Astrocyte (in vitro differentiated cells and primary cell): ENCODE results near the gene NME9. TPM values are rescaled to one million over a fixed set of nuclear protein-coding genes. Genes with fewer than 3 reads are reported as not detected.

Experiments used
- DNase-seq: peaks from one replicate; pipeline ENCODE4 v3.0.0-alpha.2; 2010; ENCODE audit warnings: low read depth
- FAIRE-seq: peaks from 2 replicates; lab custom pipeline; 2011; peaks lifted over from hg19 to GRCh38; lab: Jason Lieb, UNC
- H2AFZ ChIP-seq: 2 replicates; pipeline ENCODE4 v1.6.0; 2012; ENCODE audit warnings: low read depth, low read length, inconsistent platforms
- H3K27ac ChIP-seq: 2 replicates; pipeline ENCODE4 v1.5.1; 2011; ENCODE audit warnings: low read depth, low read length, inconsistent platforms
- H3K27me3 ChIP-seq: 2 replicates; pipeline ENCODE4 v1.6.0; 2011; ENCODE audit warnings: low read length, inconsistent platforms; ENCODE audit not compliant: insufficient read depth
- H3K36me3 ChIP-seq: 2 replicates; pipeline ENCODE4 v1.5.1; 2011; ENCODE audit warnings: low read length, inconsistent platforms; ENCODE audit not compliant: insufficient read depth
- H3K4me1 ChIP-seq: 2 replicates; pipeline ENCODE4 v1.5.1; 2011; ENCODE audit warnings: low read length, inconsistent platforms; ENCODE audit not compliant: insufficient read depth
- H3K4me2 ChIP-seq: 2 replicates; pipeline ENCODE4 v1.6.0; 2012; ENCODE audit warnings: low read length, inconsistent platforms
- H3K4me3 ChIP-seq: 2 replicates; pipeline ENCODE4 v1.5.1; 2011; ENCODE audit warnings: low read depth, mild to moderate bottlenecking, low read length, inconsistent platforms; ENCODE audit not compliant: insufficient read depth
- H3K79me2 ChIP-seq: 2 replicates; pipeline ENCODE4 v1.6.0; 2012; ENCODE audit warnings: mild to moderate bottlenecking, low read length, inconsistent platforms; ENCODE audit not compliant: insufficient read depth
- H3K9ac ChIP-seq: 2 replicates; pipeline ENCODE4 v1.6.0; 2012; ENCODE audit warnings: mild to moderate bottlenecking, low read length, inconsistent platforms
- H3K9me3 ChIP-seq: 2 replicates; pipeline ENCODE4 v1.5.1; 2012; ENCODE audit warnings: low read depth, mild to moderate bottlenecking, low read length, inconsistent platforms; ENCODE audit not compliant: insufficient read depth
- H4K20me1 ChIP-seq: 2 replicates; pipeline ENCODE4 v1.6.0; 2012; ENCODE audit warnings: low read length, inconsistent platforms; ENCODE audit not compliant: insufficient read depth
- H3K27ac Mint-ChIP-seq: one replicate; pipeline ENCODE4 v1.8.0; 2021; ENCODE audit warnings: mild to moderate bottlenecking, mixed read lengths; ENCODE audit not compliant: unreplicated experiment
- H3K27me3 Mint-ChIP-seq: one replicate; pipeline ENCODE4 v1.8.0; 2021; ENCODE audit warnings: low read depth, mixed read lengths; ENCODE audit not compliant: unreplicated experiment
- H3K36me3 Mint-ChIP-seq: one replicate; pipeline ENCODE4 v1.8.0; 2021; ENCODE audit warnings: low read depth, mixed read lengths; ENCODE audit not compliant: unreplicated experiment
- H3K4me1 Mint-ChIP-seq: one replicate; pipeline ENCODE4 v1.8.0; 2021; ENCODE audit warnings: low read depth, mixed read lengths; ENCODE audit not compliant: unreplicated experiment
- H3K4me3 Mint-ChIP-seq: one replicate; pipeline ENCODE4 v1.8.0; 2021; ENCODE audit warnings: mild to moderate bottlenecking, moderate library complexity, mixed read lengths; ENCODE audit not compliant: unreplicated experiment
- H3K9me3 Mint-ChIP-seq: one replicate; pipeline ENCODE4 v1.8.0; 2021; ENCODE audit warnings: mild to moderate bottlenecking, mixed read lengths; ENCODE audit not compliant: unreplicated experiment
- EZH2 ChIP-seq: IDR thresholded peaks from 2 replicates; pipeline ENCODE4 v1.6.1; 2012; ENCODE audit warnings: mild to moderate bottlenecking, low read length, inconsistent platforms; ENCODE audit not compliant: insufficient read depth
- total RNA-seq: library from RNA; stranded (reverse); gene quantifications from 2 replicates; pipeline ENCODE4 v1.2.1, GENCODE V29; 2021
- TF ChIP-seq, protein P1 (sequence below): IDR thresholded peaks from 2 replicates; pipeline ENCODE4 v1.5.1; 2011; ENCODE audit warnings: low read depth, mild to moderate bottlenecking, inconsistent platforms, low read length, moderate library complexity; ENCODE audit not compliant: insufficient read depth

NME9 gene
- total RNA-seq, 1 donor from 2014 or later, result 0.54 TPM

DNA sequence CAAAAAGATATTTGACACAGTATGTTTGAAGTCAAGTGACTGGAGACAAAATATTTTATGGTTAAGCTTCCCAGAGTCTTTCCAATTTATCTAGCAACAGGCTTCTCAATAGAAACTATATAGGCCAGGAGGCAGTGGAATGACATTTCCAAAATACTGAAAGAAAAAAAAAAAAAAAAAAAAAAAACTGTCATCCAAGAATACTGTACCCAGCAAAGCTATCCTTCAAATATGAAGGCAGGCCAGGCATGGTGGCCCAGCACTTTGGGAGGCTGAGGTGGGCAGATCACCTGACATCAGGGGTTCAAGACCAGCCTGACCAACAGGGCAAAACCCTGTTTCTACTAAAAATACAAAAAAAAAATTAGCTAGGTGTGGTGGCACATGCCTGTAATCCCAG lies 20.9 kb downstream of the NME9 start:
- Histone ChIP-seq H2AFZ (no peak overlapping the region), H3K9ac (no peak overlapping the region), H3K4me2 (no peak overlapping the region), H3K27ac (no peak overlapping the region), H3K4me1 (no peaks in the 10 kb centered on the region), H3K79me2 (no peaks in the 10 kb centered on the region), H3K4me3 (no peak overlapping the region), H4K20me1 (no peaks in the 10 kb centered on the region), H3K9me3 (peaks cover 5% of the 10 kb centered on the region), H3K27me3 (no peaks in the 10 kb centered on the region), H3K36me3 (no peaks in the 10 kb centered on the region)
- FAIRE-seq (no peak), DNase-seq (no peak)
- Mint-ChIP-seq H3K4me1 (no peaks in the 10 kb centered on the region), H3K27me3 (peaks cover 1% of the 10 kb centered on the region), H3K36me3 (peaks cover 11% of the 10 kb centered on the region), H3K4me3 (no peak overlapping the region), H3K9me3 (peaks cover 41% of the 10 kb centered on the region), H3K27ac (no peak overlapping the region)
- TF ChIP-seq, protein P1, sequence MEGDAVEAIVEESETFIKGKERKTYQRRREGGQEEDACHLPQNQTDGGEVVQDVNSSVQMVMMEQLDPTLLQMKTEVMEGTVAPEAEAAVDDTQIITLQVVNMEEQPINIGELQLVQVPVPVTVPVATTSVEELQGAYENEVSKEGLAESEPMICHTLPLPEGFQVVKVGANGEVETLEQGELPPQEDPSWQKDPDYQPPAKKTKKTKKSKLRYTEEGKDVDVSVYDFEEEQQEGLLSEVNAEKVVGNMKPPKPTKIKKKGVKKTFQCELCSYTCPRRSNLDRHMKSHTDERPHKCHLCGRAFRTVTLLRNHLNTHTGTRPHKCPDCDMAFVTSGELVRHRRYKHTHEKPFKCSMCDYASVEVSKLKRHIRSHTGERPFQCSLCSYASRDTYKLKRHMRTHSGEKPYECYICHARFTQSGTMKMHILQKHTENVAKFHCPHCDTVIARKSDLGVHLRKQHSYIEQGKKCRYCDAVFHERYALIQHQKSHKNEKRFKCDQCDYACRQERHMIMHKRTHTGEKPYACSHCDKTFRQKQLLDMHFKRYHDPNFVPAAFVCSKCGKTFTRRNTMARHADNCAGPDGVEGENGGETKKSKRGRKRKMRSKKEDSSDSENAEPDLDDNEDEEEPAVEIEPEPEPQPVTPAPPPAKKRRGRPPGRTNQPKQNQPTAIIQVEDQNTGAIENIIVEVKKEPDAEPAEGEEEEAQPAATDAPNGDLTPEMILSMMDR, result no peak
- no peak for TF ChIP-seq EZH2

DNA sequence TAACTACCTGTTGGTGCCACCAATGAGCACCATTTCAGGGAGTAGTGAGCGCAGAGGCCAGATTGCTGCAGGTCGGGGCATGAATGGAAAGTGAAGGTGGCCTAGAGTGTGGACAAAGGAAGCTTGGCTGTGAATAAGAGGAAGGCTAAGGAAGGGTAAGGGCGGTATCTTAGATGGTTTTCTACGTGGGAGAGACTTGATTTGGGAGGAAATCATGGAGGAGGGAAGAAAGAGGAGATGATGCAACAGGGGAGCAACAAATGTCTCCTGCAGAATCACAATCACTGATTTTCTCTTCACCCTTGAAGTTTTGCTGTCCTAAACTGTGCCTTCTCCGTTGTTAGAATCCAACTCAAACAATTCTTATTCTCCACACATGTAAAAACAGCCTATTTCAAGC lies 21.8 kb downstream of the NME9 start:
- DNase-seq (no peak), FAIRE-seq (no peak)
- Histone ChIP-seq H3K36me3 (no peaks in the 10 kb centered on the region), H3K4me3 (no peak overlapping the region), H3K9me3 (peaks cover 5% of the 10 kb centered on the region), H3K27me3 (no peaks in the 10 kb centered on the region), H3K4me2 (no peak overlapping the region), H3K4me1 (no peaks in the 10 kb centered on the region), H3K9ac (no peak overlapping the region), H2AFZ (no peak overlapping the region), H3K27ac (no peak overlapping the region), H3K79me2 (no peaks in the 10 kb centered on the region), H4K20me1 (no peaks in the 10 kb centered on the region)
- TF ChIP-seq EZH2, result no peak
- TF ChIP-seq, protein P1, result no peak
- H3K36me3 Mint-ChIP-seq, result peaks cover 11% of the 10 kb centered on the region
- peaks cover 1% of the 10 kb centered on the region for H3K27me3 Mint-ChIP-seq
- no peaks in the 10 kb centered on the region for H3K4me1 Mint-ChIP-seq
- no peak overlapping the region for H3K4me3 Mint-ChIP-seq
- H3K27ac Mint-ChIP-seq, result no peak overlapping the region
- peaks cover 41% of the 10 kb centered on the region for H3K9me3 Mint-ChIP-seq

DNA sequence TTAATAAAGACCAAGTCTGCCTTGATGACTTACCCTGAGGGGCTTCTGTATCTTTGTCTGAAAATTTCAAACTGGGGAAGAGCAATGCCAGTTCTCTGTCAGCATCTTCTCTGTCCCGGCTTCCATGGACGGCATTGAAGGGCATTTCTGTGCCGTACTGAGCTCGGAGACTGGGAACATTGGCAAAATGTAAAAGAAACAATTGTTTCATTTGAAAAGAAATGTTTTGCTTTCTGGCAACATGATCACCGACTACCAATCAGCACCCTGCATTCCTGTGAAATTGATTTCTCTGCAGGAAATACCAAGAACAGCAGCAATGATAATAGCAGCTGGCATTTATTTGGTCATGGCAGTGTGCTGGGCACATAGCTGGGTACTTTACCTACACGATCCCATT lies 26.2 kb downstream of the NME9 start:
- Histone ChIP-seq H3K4me3 (no peak overlapping the region), H3K4me2 (no peak overlapping the region), H3K4me1 (no peaks in the 10 kb centered on the region), H3K9me3 (peaks cover 5% of the 10 kb centered on the region), H2AFZ (no peak overlapping the region), H3K27me3 (no peaks in the 10 kb centered on the region), H3K9ac (no peak overlapping the region), H3K79me2 (no peaks in the 10 kb centered on the region), H4K20me1 (no peaks in the 10 kb centered on the region), H3K27ac (no peak overlapping the region), H3K36me3 (peaks cover under 1% of the 10 kb centered on the region)
- no peak overlapping the region for H3K27ac Mint-ChIP-seq
- H3K36me3 Mint-ChIP-seq, result peaks cover 22% of the 10 kb centered on the region
- DNase-seq, result no peak
- no peaks in the 10 kb centered on the region for H3K27me3 Mint-ChIP-seq
- no peaks in the 10 kb centered on the region for H3K4me1 Mint-ChIP-seq
- H3K9me3 Mint-ChIP-seq, result peaks cover 16% of the 10 kb centered on the region
- H3K4me3 Mint-ChIP-seq, result no peak overlapping the region
- TF ChIP-seq, protein P1, result no peak
- no peak for TF ChIP-seq EZH2
- FAIRE-seq, result no peak
